ENCODE data around the gene TRMT11.

TRMT11 gene

DNA sequence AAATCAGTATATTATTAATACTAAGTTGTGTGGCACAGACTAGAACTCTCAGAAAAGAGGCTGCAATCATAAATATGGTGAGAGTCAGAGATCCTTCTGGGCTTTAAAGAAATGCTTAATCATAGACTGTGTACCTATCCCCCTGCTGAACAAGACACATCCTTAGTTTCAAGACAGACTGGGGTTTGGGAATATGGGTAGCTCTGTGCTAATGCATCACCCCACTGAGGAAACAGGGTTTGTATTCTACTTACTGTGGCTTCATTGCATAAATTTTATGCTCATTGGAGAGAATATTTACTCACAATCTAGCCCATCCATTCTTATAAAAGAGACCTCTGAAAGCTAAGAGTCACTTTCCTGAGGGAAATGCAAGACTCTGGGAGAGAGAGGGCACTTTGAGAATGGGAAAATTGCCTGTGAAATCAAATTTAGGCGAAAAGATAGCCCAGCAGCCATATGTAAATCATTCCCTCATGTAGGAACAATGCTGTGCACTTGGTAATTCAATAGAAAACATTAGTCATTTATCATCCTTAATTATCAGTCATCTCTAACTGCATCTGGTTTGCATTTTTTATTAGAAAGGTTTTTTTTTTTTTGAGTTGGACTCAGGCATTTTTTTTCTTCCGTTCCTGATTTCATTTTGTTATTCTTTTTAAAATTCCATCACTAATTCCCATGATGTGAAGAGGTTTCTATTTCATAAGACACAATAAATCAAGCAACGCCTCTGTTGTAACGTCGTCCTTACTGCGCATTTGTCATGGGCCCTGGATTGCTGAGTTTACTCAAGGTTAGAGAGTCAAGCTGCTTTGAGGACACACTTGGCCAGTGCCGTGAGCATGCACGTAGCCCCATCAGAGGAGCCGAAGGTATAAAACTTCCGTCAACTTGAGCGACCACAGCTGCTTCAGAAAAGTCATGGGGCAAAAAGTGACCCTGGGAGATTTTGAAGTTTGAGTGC lies 91.8 kb downstream of the TRMT11 start:
- DNase-seq = no peak

DNA sequence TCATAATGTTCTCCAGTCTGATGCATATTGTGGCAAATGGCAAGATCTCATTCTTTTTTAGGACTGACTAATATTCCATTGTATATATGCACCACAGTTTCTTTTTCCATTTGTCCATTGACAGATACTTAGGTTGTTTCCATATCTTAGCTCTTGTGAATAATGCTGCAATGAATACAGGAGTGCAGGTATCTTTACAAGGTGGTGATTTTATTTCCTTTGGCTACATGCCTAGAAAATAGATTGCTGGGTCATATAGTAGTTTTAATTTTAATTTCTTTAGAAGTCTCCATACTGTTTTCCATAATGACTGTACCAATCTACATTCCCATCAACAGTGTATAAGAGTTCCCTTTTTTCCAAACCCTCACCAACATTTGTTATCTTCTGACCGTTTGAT lies 97.5 kb downstream of the TRMT11 start:
- DNase-seq = no peak

GRCh38 chr6:126086560-126086959 lies 100.2 kb downstream of the TRMT11 start:
- no peak for DNase-seq

Measured in stimulated activated CD4-positive, alpha-beta T cell treated with anti-CD3 and anti-CD28 coated beads, Interleukin-4, amount 100 ng/mL, for 4 hours (primary cell).